H9 (cell line): Measurements from ENCODE around the gene MRPL40. TPM values are rescaled to one million over a fixed set of nuclear protein-coding genes. Genes with fewer than 3 reads are reported as not detected.

ENCODE experiments used
- DNase-seq: peaks from one replicate; pipeline ENCODE4 v3.0.0-alpha.2; 2017
- H2AFZ ChIP-seq: one replicate; pipeline ENCODE4 v1.6.1; 2013; ENCODE audit warnings: mild to moderate bottlenecking, low read length, control low read depth, moderate library complexity
- H2AK5ac ChIP-seq: 2 replicates; pipeline ENCODE4 v1.6.1; 2013; ENCODE audit warnings: low read length, control low read depth, mixed read lengths; ENCODE audit not compliant: insufficient read length
- H2BK120ac ChIP-seq: one replicate; pipeline ENCODE4 v1.6.1; 2013; ENCODE audit warnings: low read depth, mild to moderate bottlenecking, low read length, control low read depth, inconsistent platforms; ENCODE audit not compliant: poor library complexity, severe bottlenecking
- H2BK12ac ChIP-seq: 2 replicates; pipeline ENCODE4 v1.6.1; 2013; ENCODE audit warnings: low read length, control low read depth, mixed read lengths, low read depth; ENCODE audit not compliant: insufficient read length
- H2BK15ac ChIP-seq: 2 replicates; pipeline ENCODE4 v1.6.1; 2013; ENCODE audit warnings: low read depth, low read length, control low read depth
- H2BK20ac ChIP-seq: one replicate; pipeline ENCODE4 v1.6.1; 2013; ENCODE audit warnings: low read depth, mild to moderate bottlenecking, low read length, control low read depth, inconsistent platforms; ENCODE audit not compliant: poor library complexity, severe bottlenecking
- H2BK5ac ChIP-seq: 2 replicates; pipeline ENCODE4 v1.6.1; 2013; ENCODE audit warnings: low read length, control low read depth, mixed read lengths; ENCODE audit not compliant: insufficient read length
- H3K14ac ChIP-seq: 2 replicates; pipeline ENCODE4 v1.6.1; 2013; ENCODE audit warnings: low read length, control low read depth; ENCODE audit not compliant: insufficient read depth
- H3K18ac ChIP-seq: 2 replicates; pipeline ENCODE4 v1.6.1; 2013; ENCODE audit warnings: low read depth, mild to moderate bottlenecking, mixed read lengths, low read length, control low read depth; ENCODE audit not compliant: insufficient read length
- H3K23ac ChIP-seq: 2 replicates; pipeline ENCODE4 v1.6.1; 2013; ENCODE audit warnings: low read length, control low read depth, mixed read lengths, low read depth; ENCODE audit not compliant: insufficient read length
- H3K23me2 ChIP-seq: 2 replicates; pipeline ENCODE4 v1.6.1; 2013; ENCODE audit warnings: low read depth, mild to moderate bottlenecking, mixed read lengths, low read length, control low read depth; ENCODE audit not compliant: insufficient read length, poor library complexity, severe bottlenecking
- H3K27ac ChIP-seq: 2 replicates; pipeline ENCODE4 v1.5.1; 2013; ENCODE audit warnings: low read length, control low read depth, mixed read lengths, low read depth; ENCODE audit not compliant: insufficient read length
- H3K27me3 ChIP-seq: 2 replicates; pipeline ENCODE4 v1.6.1; 2013; ENCODE audit warnings: low read length, control low read depth, inconsistent platforms; ENCODE audit not compliant: insufficient read depth
- H3K4ac ChIP-seq: 2 replicates; pipeline ENCODE4 v1.6.1; 2013; ENCODE audit warnings: low read depth, mild to moderate bottlenecking, control low read depth, inconsistent platforms, low read length, moderate library complexity
- H3K4me1 ChIP-seq: 2 replicates; pipeline ENCODE4 v1.6.1; 2013; ENCODE audit warnings: low read length, control low read depth, inconsistent platforms; ENCODE audit not compliant: insufficient read depth
- H3K4me2 ChIP-seq: 2 replicates; pipeline ENCODE4 v1.6.1; 2013; ENCODE audit warnings: low read length, control low read depth, mixed read lengths; ENCODE audit not compliant: insufficient read length, insufficient read depth
- H3K56ac ChIP-seq: 2 replicates; pipeline ENCODE4 v1.6.1; 2013; ENCODE audit warnings: low read depth, mild to moderate bottlenecking, mixed read lengths, low read length, control low read depth; ENCODE audit not compliant: insufficient read length
- H3K79me1 ChIP-seq: 2 replicates; pipeline ENCODE4 v1.6.1; 2013; ENCODE audit warnings: low read depth, mild to moderate bottlenecking, moderate library complexity, low read length, control low read depth, inconsistent platforms; ENCODE audit not compliant: insufficient read depth, poor library complexity, severe bottlenecking
- H3K79me2 ChIP-seq: 2 replicates; pipeline ENCODE4 v1.6.1; 2013; ENCODE audit warnings: low read length, control low read depth, inconsistent platforms; ENCODE audit not compliant: insufficient read depth
- H3K9ac ChIP-seq: 2 replicates; pipeline ENCODE4 v1.6.1; 2013; ENCODE audit warnings: low read length, control low read depth, mixed read lengths; ENCODE audit not compliant: insufficient read length; ENCODE audit errors: extremely low read depth
- H3K9me3 ChIP-seq: one replicate; pipeline ENCODE4 v1.6.1; 2013; ENCODE audit warnings: low read depth, low read length, inconsistent platforms; ENCODE audit not compliant: control insufficient read depth
- H3T11ph ChIP-seq: one replicate; pipeline ENCODE4 v1.6.1; 2013; ENCODE audit warnings: mild to moderate bottlenecking, low read length, control low read depth, inconsistent platforms
- H4K20me1 ChIP-seq: one replicate; pipeline ENCODE4 v1.6.1; 2013; ENCODE audit not compliant: control insufficient read depth, insufficient read length, insufficient read depth
- H4K5ac ChIP-seq: 2 replicates; pipeline ENCODE4 v1.6.1; 2013; ENCODE audit warnings: low read depth, mild to moderate bottlenecking, mixed read lengths, low read length, control low read depth; ENCODE audit not compliant: insufficient read length
- H4K8ac ChIP-seq: replicated peaks from 2 replicates; pipeline ENCODE4 v1.6.1; 2013; ENCODE audit warnings: low read length, control low read depth, mixed read lengths, low read depth; ENCODE audit not compliant: insufficient read length
- H4K91ac ChIP-seq: 2 replicates; pipeline ENCODE4 v1.6.1; 2013; ENCODE audit warnings: low read depth, mild to moderate bottlenecking, moderate library complexity, mixed read lengths, low read length, control low read depth; ENCODE audit not compliant: insufficient read length
- H3K27ac Mint-ChIP-seq, 3 experiments: 2 replicates in 2 of 3; 3 replicates in 1 of 3; pipeline ENCODE4 v1.8.0; 2020 to 2021; ENCODE audit warnings: mixed read lengths in 3 of 3, mild to moderate bottlenecking in 1 of 3, moderate library complexity in 1 of 3
- H3K27me3 Mint-ChIP-seq: 2 replicates; pipeline ENCODE4 v1.8.0; 2021; ENCODE audit warnings: low read depth, mild to moderate bottlenecking, moderate library complexity, mixed read lengths
- H3K36me3 Mint-ChIP-seq, 3 experiments: 2 replicates in 2 of 3; 3 replicates in 1 of 3; pipeline ENCODE4 v1.8.0; 2020 to 2021; ENCODE audit warnings: low read depth in 3 of 3, mixed read lengths in 3 of 3; ENCODE audit not compliant: insufficient read depth in 1 of 3
- H3K4me1 Mint-ChIP-seq, 2 experiments: 2 replicates each; pipeline ENCODE4 v1.8.0; 2020; ENCODE audit warnings: mixed read lengths in 2 of 2
- H3K4me3 Mint-ChIP-seq, 2 experiments: 2 replicates in 1 of 2; 3 replicates in 1 of 2; pipeline ENCODE4 v1.8.0; 2020 to 2021; ENCODE audit warnings: mild to moderate bottlenecking in 2 of 2, mixed read lengths in 2 of 2, moderate library complexity in 1 of 2
- H3K9me3 Mint-ChIP-seq, 2 experiments: 2 replicates in 1 of 2; 3 replicates in 1 of 2; pipeline ENCODE4 v1.8.0; 2020; ENCODE audit warnings: mild to moderate bottlenecking in 2 of 2, mixed read lengths in 2 of 2, moderate library complexity in 1 of 2
- WGBS: extraction: QIAGEN DNeasy Blood & Tissue Kit; methylation state at CpG from one replicate; pipeline ENCODE4 v1.1.7; 2013; ENCODE audit warnings: missing lambda C conversion rate, low lambda C conversion rate, mixed read lengths; ENCODE audit not compliant: insufficient read length; ENCODE audit errors: extremely low coverage; 5-methylcytosine and 5-hydroxymethylcytosine counted together
- total RNA-seq: library from RNA; stranded (reverse); gene quantifications from 2 replicates; pipeline ENCODE4 v1.2.1, GENCODE V29; 2021
- TF ChIP-seq, protein P1 (sequence below): fragments of 200-600 bp; sonication (generic); conservative IDR thresholded peaks from 3 replicates; pipeline ENCODE4 v1.8.0; 2021; ENCODE audit warnings: antibody characterized with exemption, mild to moderate bottlenecking

MRPL40 gene
- total RNA-seq, 1 experiment from 2014 or later = 15.2 TPM

- Histone ChIP-seq H2AK5ac (no peak overlapping the region), H2AFZ (no peak overlapping the region), H4K8ac (no peak overlapping the region), H2BK15ac (no peak overlapping the region), H3K4ac (no peak overlapping the region), H3K9ac (peak overlapping the region; percentile 45), H3K79me2 (peaks cover 39% of the 10 kb centered on the region; the same call in 1 of the 2 replicates), H3T11ph (no peak overlapping the region), H4K5ac (no peak overlapping the region), H2BK20ac (no peak overlapping the region), H2BK12ac (no peak overlapping the region), H4K91ac (no peak overlapping the region), H3K9me3 (no peaks in the 10 kb centered on the region), H2BK120ac (no peak overlapping the region), H3K18ac (no peak overlapping the region), H3K23me2 (peaks cover 7% of the 10 kb centered on the region), H3K14ac (no peak overlapping the region), H3K27me3 (no peaks in the 10 kb centered on the region), H2BK5ac (no peak overlapping the region), H3K27ac (no peak overlapping the region), H3K4me2 (peak overlapping the region; percentile 60), H3K56ac (no peak overlapping the region), H3K4me1 (peaks cover 4% of the 10 kb centered on the region; the same call in 1 of the 2 replicates), H4K20me1 (no peaks in the 10 kb centered on the region), H3K23ac (no peak overlapping the region), H3K79me1 (peaks cover 12% of the 10 kb centered on the region)
- no peaks in the 10 kb centered on the region for H3K9me3 Mint-ChIP-seq
- TF ChIP-seq, protein P1, sequence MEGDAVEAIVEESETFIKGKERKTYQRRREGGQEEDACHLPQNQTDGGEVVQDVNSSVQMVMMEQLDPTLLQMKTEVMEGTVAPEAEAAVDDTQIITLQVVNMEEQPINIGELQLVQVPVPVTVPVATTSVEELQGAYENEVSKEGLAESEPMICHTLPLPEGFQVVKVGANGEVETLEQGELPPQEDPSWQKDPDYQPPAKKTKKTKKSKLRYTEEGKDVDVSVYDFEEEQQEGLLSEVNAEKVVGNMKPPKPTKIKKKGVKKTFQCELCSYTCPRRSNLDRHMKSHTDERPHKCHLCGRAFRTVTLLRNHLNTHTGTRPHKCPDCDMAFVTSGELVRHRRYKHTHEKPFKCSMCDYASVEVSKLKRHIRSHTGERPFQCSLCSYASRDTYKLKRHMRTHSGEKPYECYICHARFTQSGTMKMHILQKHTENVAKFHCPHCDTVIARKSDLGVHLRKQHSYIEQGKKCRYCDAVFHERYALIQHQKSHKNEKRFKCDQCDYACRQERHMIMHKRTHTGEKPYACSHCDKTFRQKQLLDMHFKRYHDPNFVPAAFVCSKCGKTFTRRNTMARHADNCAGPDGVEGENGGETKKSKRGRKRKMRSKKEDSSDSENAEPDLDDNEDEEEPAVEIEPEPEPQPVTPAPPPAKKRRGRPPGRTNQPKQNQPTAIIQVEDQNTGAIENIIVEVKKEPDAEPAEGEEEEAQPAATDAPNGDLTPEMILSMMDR = no peak
- peak overlapping the region; percentile 88 to 92 for H3K4me3 Mint-ChIP-seq
- peaks cover 2 to 13% (median 8%) of the 10 kb centered on the region in 3 experiments; a peak in 6 of 7 replicates for H3K36me3 Mint-ChIP-seq
- H3K4me1 Mint-ChIP-seq = peaks cover 20 to 24% of the 10 kb centered on the region in 2 experiments
- H3K27ac Mint-ChIP-seq = peak overlapping the region in 1 of 3 experiments; percentile 88; a peak in 1 of 7 replicates
- no peaks in the 10 kb centered on the region for H3K27me3 Mint-ChIP-seq
- WGBS = no CpG with 5 or more reads among the region's 12 CpGs
- DNase-seq = no peak
Measured at GRCh38 chr22:19429950-19430889, 2.1 kb upstream of the MRPL40 start.
